GM20431 (cell line): ENCODE data around the gene ENG.

ENCODE experiments used
- in situ Hi-C: fragments of 300-500 bp; cut with MseI, MboI; formaldehyde crosslinking; loops from one replicate; pipeline ENCODE4 v1.15.0; 2020; ENCODE audit warnings: low sequenced_read_pairs; ENCODE audit not compliant: unreplicated experiment

The ENG gene

DNA sequence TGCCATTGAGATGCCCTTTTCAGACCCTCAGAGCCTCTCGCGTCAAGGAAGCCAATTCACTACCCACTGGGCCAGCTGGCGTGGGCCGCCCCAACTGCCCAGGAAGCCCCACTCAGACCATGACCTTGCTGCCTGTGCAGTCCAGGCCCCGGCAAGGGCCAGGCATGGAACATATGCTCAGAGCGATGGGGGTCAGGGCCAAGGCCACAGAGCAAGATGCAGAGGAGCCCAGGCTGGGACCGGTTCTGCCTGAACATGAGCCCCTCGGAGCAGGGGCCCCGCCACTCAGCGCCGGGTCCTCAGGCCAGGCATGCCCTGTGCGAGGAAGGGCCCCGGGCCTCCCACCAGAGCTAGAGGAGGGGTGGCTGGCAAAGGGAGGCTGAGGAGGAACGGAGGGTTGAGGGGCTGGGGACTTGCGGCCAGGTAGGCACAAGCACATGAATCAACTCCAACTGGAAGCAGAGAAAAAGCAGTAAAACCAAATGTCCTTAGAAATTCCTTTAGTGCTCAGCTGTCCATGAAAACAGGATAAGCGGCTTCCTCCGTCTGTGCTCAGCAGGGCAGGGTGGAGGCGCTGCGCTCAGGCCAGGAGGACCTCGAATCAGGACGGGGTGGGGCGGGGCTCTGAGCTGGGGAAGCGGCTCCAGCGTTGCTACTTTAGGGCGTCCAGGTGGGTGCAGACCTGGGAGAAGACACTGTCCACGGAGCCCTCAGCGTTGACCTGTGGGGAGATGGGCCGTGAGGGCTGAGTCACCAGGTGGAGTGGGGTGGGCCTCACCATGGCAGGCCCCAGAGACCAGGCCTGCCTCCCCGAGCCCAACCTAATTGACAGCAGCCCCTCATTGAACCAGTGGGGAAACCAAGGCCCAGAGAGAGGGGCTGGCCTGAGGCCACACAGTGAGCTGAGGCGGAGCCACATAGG, 13.2 kb upstream of the ENG start:
- in situ Hi-C loops = no loop called here

DNA sequence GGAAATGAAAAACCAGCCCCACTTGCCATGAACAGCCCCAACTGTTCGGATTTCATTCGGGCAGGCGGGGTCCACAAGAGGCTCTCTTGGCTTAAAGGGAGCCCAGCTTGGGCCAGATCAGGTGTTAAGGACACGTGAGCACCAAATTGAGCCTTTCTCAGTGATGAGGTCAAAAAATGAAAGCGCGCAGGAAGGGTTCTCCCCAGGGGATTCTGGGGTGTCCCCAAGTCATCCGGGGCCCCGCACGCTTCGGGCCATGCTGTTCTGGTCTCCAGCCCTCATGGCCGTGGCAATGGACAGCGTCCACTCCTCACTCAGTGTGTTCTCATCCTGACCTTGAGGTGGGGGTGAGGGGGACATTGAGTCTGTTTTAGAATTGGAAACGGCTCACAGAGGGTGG, 12.1 kb upstream of the ENG start:
- in situ Hi-C loops = no loop called here

- in situ Hi-C loops = no loop called here
Observed at GRCh38 chr9:127865645-127866464, 11.4 kb upstream of the ENG start.

DNA sequence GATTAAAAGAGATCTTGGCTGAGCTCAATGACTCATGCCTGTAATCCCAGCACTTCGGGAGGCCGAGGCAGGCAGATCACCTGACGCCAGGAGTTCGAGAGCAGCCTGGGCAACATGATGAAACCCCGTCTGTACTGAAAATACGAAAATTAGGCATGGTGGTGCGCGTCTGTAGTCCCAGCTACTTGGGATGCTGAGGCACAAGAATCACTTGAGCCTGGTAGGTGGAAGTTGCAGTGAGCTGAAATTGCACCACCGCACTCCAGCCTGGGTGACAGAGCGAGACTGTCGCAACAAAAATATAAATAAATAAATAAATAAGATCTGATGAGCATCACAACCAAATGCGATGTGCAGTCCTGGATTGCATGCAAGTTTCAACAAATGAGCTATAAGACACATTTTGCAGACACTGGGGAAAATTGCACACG, 8.7 kb upstream of the ENG start:
- in situ Hi-C loops = no loop called here

DNA sequence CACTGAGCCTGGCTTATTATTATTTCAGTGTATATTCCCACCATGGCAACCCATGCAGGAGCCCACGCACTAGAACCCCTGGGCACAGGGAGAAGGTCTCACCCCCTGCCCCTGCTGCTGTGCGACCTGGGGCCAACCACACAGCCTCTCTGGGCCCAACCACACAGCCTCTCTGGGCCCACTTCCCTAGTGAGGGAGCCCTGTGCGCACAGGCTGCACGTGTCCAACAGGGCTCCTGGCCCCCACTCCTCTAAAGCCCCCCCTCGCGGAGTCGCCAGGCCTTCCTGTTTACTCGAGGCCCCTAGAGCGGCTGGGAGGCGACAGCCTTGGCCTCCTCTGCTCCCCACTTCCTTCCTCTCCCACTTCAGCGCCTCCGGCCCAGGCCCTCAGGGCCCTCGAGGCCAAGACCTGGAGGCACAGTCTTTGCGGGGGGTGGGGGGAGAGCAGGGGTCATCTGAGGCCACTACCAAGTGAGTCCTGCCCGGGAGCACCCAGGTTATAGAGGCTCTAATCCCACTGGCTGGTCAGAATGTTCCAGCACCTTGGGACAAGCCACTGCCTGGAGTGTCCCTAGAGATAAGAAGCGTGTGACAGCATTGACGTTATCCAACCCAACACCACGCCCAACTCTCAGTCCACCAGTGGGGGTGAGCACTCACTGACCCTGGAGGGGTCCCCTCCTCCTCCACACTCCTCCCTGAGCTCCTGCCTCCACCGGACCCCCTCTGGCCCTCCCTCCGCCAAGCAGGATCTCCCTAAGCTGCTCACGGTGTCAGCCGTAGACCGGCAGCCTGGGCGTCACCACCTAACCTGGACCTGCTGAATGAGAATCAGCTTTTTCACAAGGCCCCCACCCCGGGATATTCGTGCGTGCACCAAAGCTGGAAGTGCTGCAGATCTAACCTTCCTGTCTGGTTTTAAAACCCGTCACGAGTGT, 7.9 kb upstream of the ENG start:
- in situ Hi-C loops = no loop called here

DNA sequence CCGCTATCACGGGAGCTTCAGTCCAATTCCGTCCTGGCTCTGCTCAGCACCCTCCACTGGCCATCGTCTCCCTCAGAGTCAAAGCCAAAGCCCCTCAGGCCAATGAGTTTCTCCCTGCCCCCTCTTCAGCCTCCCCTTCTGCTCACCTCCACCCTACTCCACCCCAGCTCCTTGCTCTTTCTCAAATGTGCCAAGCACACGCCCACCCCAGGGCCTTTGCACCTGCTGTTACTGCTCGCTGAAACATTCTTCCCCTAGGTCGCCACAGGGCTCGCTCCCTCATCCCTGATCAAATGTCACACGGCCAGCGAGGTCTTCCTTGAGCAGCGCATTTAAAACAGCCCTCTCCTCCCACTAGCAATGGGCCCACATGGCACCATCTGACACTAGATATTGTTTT, 6.3 kb upstream of the ENG start:
- in situ Hi-C loops = no loop called here

DNA sequence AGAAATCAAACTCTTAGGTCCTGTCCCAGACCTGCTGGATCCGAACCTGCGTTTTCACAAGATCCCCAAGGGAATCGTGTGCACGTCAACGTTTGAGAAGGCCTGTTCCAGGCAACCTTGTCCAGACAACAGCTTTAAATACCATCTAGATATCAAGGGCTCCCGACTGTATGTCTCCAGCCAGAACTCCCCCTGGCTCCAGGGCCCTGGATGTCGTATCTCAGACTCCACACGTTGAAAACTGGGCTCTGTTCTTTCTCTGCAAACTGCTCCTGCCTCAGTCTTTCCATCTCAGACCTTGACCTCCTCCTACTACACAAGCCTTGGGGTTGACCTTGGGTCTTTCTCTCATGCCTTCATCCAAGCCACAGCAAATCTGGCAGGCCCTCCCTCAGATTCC, 5.8 kb upstream of the ENG start:
- in situ Hi-C loops = no loop called here

GRCh38 chr9:127858041-127858512, 3.6 kb upstream of the ENG start:
- in situ Hi-C loops = no loop called here

DNA sequence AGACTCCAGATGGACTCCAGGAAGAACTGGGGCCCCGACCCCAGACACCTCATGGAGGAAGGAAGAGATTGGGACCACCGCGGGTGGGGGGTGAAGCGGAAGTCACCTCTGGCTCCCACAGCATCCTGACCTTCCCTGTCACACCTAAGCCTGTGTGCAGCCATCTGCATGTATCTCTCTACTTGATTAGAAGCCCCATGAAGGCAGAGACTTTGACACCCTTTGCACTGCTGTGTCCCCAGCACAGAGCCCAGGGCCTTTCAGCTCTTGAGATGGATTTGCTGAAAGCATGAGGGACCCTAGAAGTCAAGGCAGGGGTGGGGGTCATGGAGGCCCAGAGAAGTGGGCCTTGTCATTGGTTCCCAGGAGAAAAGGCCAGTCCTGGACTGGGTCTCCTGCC, 2.8 kb upstream of the ENG start:
- in situ Hi-C loops = no loop called here

- in situ Hi-C loops = no loop called here
Observed at GRCh38 chr9:127856729-127857116, 2.3 kb upstream of the ENG start.

DNA sequence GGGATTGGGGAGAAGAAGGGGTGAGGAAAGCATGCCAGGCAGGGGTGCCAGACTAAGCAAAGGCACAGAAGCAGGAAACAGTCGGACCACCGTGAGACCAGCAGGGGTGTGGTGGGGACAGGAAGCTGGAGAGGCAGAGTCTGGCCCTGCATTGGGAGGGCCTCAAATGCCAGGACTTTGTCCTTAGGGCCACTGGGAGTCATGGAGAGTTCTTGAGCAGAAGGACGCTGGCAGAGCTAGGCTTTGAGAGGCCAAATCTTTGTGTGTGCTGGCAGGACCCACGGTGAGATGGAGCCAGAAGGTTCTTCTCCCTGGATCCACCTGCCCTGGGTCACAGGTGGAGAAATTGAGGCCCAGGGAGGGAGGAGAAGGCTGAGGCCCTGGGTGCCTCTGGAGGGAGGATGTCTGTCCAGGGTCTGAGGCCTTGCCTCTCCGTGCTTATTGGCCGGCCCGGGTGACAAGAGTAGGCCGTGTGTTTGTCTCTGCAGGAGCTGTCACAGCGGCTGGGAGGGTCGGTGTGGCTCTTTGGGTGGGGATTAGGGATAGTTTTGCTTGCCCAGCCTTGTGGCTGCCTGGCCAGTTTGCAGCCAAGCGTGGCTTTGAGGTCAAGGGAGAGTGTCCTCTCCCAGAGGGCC, 1.8 kb upstream of the ENG start:
- in situ Hi-C loops = no loop called here

- in situ Hi-C loops = no loop called here
Observed at GRCh38 chr9:127855522-127855921, 1.1 kb upstream of the ENG start.

DNA sequence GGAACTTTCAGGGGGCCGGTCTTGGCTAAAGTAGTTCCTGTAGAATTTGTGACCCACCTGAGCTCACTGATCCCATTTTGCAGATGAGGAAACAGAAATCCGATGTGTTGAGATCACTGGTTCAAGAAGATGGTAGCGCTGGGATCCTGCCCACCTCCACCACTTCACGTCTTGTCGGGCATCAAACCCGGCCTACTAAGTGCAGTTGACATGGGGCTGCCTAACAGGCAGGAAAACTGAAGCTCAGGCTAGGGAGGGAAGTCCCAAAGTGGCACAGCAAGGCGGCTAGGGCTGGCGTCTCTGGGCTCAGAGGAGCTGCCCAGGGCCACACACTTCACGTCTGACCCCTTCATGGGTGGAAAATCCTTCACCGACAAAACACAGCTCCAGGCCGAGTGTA, 502 bp upstream of the ENG start:
- in situ Hi-C loops = no loop called here

DNA sequence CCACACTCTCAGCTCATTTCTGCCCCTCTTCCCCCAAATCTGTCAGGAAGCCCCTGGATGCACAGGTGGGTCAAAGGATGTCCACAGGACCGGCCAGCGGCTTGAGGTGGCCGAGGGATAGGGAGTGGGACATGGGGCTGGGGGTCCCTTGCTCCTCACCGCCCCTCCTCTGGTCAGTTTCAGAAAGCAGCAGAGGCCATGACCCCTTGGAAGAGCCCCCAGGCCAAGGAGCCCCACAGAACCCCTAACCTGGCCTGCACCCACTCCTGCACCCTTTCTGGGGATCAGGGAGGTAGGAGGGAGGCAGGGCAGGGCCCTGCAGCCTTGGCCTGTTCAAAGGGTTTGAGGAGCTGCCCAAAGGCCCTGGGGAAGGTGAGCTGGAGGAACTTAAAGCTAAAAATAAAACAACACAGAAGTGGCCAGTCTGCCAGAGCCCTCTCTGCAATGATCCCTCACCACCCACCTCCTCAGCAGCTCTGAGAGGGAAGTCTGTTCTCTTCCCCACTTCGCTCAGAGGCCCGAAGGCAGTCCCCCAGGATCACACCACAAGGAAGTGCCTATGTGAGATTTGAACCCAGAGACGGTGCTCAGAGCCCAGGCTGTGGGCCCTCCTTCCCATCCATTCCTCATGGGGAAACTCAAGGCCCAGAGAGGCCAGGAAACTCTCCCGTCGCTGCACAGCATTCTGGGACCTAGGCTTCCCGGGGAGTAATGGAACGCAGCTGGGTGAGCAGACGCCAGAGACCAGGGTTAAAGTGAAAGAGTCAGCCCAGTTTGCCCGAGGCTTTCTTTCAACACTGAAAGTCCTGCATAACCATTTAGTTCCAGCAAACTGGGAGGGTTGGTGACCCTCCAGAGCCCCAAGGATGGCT, 910 bp downstream of the ENG start:
- in situ Hi-C loops = no loop called here

DNA sequence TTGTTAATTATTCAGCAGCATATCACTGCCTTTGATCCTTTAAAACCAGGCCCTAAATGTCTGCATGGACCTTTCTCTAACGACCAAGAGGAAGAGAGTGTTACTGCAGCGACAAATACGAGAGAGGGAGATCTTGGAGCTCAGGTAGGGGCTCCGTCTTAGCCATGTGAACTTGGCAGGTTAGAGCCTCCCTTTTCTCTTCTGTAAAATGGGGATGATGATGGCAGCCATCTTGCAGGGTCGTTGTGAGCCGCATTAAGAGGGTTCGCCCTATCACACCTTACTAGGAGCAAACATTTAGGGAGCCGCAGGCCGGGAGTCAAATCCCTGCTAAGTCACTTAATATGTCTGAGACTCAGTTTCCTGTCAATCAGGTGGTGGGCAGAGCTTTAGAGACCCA, 1.6 kb downstream of the ENG start:
- in situ Hi-C loops = no loop called here

DNA sequence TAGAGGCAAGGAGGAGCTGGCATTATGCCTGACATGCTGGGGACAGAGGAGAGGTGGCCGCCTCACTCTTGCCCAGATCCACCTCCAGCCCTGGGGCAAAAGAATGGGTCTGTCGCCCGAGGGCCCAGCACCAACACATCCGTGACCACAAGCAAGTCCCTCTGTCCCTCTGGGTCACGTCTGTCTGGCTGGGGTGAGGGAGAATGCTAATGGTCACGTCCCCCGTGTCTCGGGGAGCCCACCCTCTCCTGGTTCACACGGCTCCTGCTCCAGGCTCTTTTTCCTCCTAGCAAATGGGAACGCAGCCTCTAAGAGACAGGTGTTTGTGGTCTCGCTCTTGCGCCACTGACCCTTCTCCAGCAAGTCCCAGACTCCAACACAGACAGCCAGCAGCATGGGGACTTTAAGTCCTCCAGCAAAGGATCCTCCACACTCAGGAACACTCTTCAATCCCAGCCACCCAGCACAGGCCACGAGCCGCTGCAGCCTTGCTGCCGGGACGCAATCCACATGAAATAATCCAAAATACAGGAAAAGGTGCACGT, 4.1 kb downstream of the ENG start:
- in situ Hi-C loops = no loop called here

DNA sequence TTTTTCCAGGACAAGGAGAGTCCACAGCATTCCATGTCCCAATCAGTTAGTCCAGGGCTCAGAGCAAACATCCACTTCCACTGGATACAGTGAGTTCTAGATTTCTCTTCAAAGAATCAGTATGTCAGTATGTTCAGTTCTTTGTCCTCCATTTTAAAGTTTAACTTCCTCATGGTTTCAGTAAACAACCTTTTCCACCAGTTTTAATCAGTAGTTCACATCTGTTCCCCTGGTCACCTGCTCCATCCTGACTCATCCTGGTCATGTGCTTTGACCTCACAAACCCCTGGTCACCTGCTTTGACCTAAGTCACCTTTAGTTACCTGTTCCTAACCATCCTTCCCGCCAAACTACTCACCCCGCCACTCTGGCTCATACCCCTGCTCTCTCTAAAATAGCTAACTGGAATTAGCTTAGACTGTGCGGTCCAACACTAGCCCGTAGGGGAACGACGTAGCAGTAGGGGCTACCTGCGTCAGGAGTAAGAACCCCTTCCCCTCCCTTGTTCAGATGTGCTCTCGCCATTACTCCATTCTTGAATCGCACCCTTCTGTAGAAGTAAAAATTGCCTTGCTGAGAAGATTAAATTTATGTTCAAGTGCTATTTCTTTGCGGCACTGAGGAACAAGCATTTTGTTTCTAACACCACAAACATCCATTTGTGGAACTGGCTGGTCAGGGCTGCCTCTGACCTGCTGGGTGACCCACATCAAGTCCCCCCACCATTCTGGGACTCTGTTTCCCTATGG, 5.5 kb downstream of the ENG start:
- in situ Hi-C loops = no loop called here
